ENCODE measurements around the gene ASIC1. TPM values are rescaled to one million over a fixed set of nuclear protein-coding genes. Genes with fewer than 3 reads are reported as not detected.
A peak's percentile ranks its signal among the peaks of the same experiment; 100 is the strongest.

Gene ASIC1
- total and polyA plus RNA-seq, 8 donors, result 0.45 to 3.5 (median 1.2) TPM; not detected in 1

- Histone ChIP-seq H3K4me3 (no peak overlapping the region), H3K36me3 (no peaks in the 10 kb centered on the region), H3K27me3 (no peaks in the 10 kb centered on the region), H3K4me1 (peaks cover 0 to 12% (median 10%) of the 10 kb centered on the region in 4 donors), H3K27ac (no peak overlapping the region), H3K9me3 (no peaks in the 10 kb centered on the region)
- intact Hi-C loops (cut with DNase I; ENCODE audit: low total_unique reads), result loop anchor here (10.0 kb wide), 1 partner anchor 98 kb away; no protein-coding TSS in a partner anchor
- TF ChIP-seq POLR2A (IDR thresholded peaks at IDR 0.05), result no peak
- TF ChIP-seq CTCF (IDR thresholded peaks at IDR 0.05), result no peak
- TF ChIP-seq EP300 (IDR thresholded peaks at IDR 0.05), result no peak
- TF ChIP-seq POLR2AphosphoS5 (IDR thresholded peaks at IDR 0.05), result no peak
- WGBS, 5 donors, result 87 to 95% (median 92%) methylated on average over 12 of the region's 12 CpGs
- DNase-seq, result no peak
Observed at GRCh38 chr12:50077099-50077498, 19.7 kb downstream of the ASIC1 start.

- intact Hi-C loops (cut with DNase I; ENCODE audit: low total_unique reads), result loop anchor here (10.0 kb wide), 1 partner anchor 97 kb away; no protein-coding TSS in a partner anchor
- no peak overlapping the region for H3K4me3 ChIP-seq
- H3K36me3 ChIP-seq, result no peaks in the 10 kb centered on the region
- DNase-seq, result no peak
- H3K27ac ChIP-seq, result no peak overlapping the region
- no peaks in the 10 kb centered on the region for H3K9me3 ChIP-seq
- 92 to 97% (median 97%) methylated on average over 9 to 10 of the region's 10 CpGs for WGBS, 5 donors
- no peaks in the 10 kb centered on the region for H3K27me3 ChIP-seq
- H3K4me1 ChIP-seq, result peaks cover 0 to 12% (median 10%) of the 10 kb centered on the region in 4 donors
- no peak for TF ChIP-seq CTCF (IDR thresholded peaks at IDR 0.05)
- no peak for TF ChIP-seq POLR2A (IDR thresholded peaks at IDR 0.05)
- TF ChIP-seq EP300 (IDR thresholded peaks at IDR 0.05), result no peak
- TF ChIP-seq POLR2AphosphoS5 (IDR thresholded peaks at IDR 0.05), result no peak
Observed at GRCh38 chr12:50078281-50078680, 20.9 kb downstream of the ASIC1 start.

GRCh38 chr12:50079771-50080170 is 22.4 kb downstream of the ASIC1 start:
- TF ChIP-seq CTCF (IDR thresholded peaks at IDR 0.05), result no peak
- TF ChIP-seq POLR2A (IDR thresholded peaks at IDR 0.05), result no peak
- TF ChIP-seq POLR2AphosphoS5 (IDR thresholded peaks at IDR 0.05), result no peak
- TF ChIP-seq EP300 (IDR thresholded peaks at IDR 0.05), result no peak
- DNase-seq, result no peak
- 80 to 88% (median 83%) methylated on average over 5 of the region's 5 CpGs for WGBS, 5 donors
- Histone ChIP-seq H3K9me3 (no peaks in the 10 kb centered on the region), H3K27ac (no peak overlapping the region), H3K4me1 (peaks cover 4 to 22% (median 17%) of the 10 kb centered on the region in 4 donors), H3K36me3 (no peaks in the 10 kb centered on the region), H3K4me3 (no peak overlapping the region), H3K27me3 (no peaks in the 10 kb centered on the region)
- intact Hi-C loops (cut with DNase I; ENCODE audit: low total_unique reads), result loop anchor here (10.0 kb wide), 1 partner anchor 95 kb away; no protein-coding TSS in a partner anchor

GRCh38 chr12:50081096-50081808 is 23.9 kb downstream of the ASIC1 start:
- peaks cover 0 to 1% (median 0%) of the 10 kb centered on the region in 4 donors for H3K36me3 ChIP-seq
- H3K27me3 ChIP-seq, result no peaks in the 10 kb centered on the region
- no peaks in the 10 kb centered on the region for H3K9me3 ChIP-seq
- H3K4me1 ChIP-seq, result peaks cover 10 to 19% (median 15%) of the 10 kb centered on the region in 4 donors
- H3K27ac ChIP-seq, result no peak overlapping the region
- DNase-seq, result peak in 1 of 2 donors; percentile 33
- intact Hi-C loops (cut with DNase I; ENCODE audit: low total_unique reads), result no loop called here
- 57 to 74% (median 60%) methylated on average over 38 to 46 of the region's 46 CpGs for WGBS, 5 donors
- no peak overlapping the region for H3K4me3 ChIP-seq
- TF ChIP-seq POLR2A (IDR thresholded peaks at IDR 0.05) (no peak), POLR2AphosphoS5 (IDR thresholded peaks at IDR 0.05) (no peak), CTCF (IDR thresholded peaks at IDR 0.05) (no peak), EP300 (IDR thresholded peaks at IDR 0.05) (no peak)

All from stomach (tissue), 9 donors.